ENCODE data around the gene ATRIP. TPM values are rescaled to one million over a fixed set of nuclear protein-coding genes. Genes with fewer than 3 reads are reported as not detected.

The ATRIP gene
- total and polyA plus RNA-seq, 2 of the 8 experiments (the other 6 are each of a cell fraction or from before 2014, with no cell fraction given) = 18.5 to 20.2 TPM

DNA sequence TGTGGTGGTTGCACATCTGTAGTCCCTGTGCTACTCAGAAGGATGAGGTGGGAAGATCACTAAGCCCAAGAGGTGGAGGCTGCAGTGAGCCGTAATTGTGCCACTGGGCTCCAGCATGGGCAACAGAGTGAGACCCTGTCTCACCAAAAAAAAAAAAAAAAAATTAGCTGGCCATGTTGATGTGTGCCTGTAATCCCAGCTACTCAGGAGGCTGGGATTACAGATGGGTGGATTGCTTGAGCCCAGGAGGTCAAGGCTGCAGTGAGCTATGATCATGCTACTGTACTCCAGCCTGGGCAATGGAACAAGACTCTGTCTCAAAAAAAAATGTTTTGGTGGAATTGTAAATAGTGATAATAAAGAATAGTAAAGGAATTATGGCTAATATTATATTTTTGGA lies 9.9 kb downstream of the ATRIP start:
- no peak overlapping the region for H4K8ac ChIP-seq (ENCODE audit: extremely low read depth, insufficient read depth, low read length)
- no peak for FAIRE-seq
- no peak overlapping the region for H2BK120ac ChIP-seq (replicated peaks; ENCODE audit: low read depth, low read length)
- H4K5ac ChIP-seq (ENCODE audit: insufficient read length, low read depth, low read length) = no peak overlapping the region
- no peak overlapping the region for H2BK20ac ChIP-seq (ENCODE audit: low read length)
- H3K4me3 ChIP-seq (ENCODE audit: extremely low read depth in 1 of 4, insufficient read depth in 2 of 4, low read depth in 3 of 4, low read length in 4 of 4) = no peak overlapping the region
- no peaks in the 10 kb centered on the region for H3K27me3 ChIP-seq (replicated peaks in 1 of 4; ENCODE audit: control insufficient read depth in 3 of 4, extremely low read depth in 1 of 4, insufficient read depth in 3 of 4, low read length in 3 of 4)
- H3K14ac ChIP-seq (ENCODE audit: insufficient read length) = no peak overlapping the region
- no peak overlapping the region for H3K4me2 ChIP-seq (ENCODE audit: insufficient read depth in 1 of 2, low read depth in 2 of 2, low read length in 2 of 2)
- no peak overlapping the region for H3K18ac ChIP-seq (ENCODE audit: extremely low read depth, low read length)
- H3K79me1 ChIP-seq (ENCODE audit: low read depth, low read length) = no peaks in the 10 kb centered on the region
- H4K91ac ChIP-seq (replicated peaks; ENCODE audit: insufficient read length, low read length) = no peak overlapping the region
- H3K79me2 ChIP-seq (ENCODE audit: control insufficient read depth in 1 of 2, insufficient read depth in 2 of 2, low read length in 2 of 2) = no peaks in the 10 kb centered on the region
- no peak overlapping the region for H3K56ac ChIP-seq (replicated peaks; ENCODE audit: insufficient read length, low read depth, low read length)
- H3K9me3 ChIP-seq (ENCODE audit: insufficient read depth in 2 of 2, low read depth in 1 of 2, low read length in 1 of 2) = no peaks in the 10 kb centered on the region
- no peak overlapping the region for H2BK5ac ChIP-seq (ENCODE audit: low read depth, low read length)
- ChIA-PET CTCF (ENCODE audit: partially characterized antibody) (interaction anchor here (0.7 to 3.3 kb wide), 5 partner anchors 20 to 1036 kb away, joined by 3 to 11 read pairs (median 7); no protein-coding TSS in a partner anchor), POLR2A (ENCODE audit: partially characterized antibody) (interaction anchor here (1.0 to 5.5 kb wide), 4 partner anchors 10 to 192 kb away, joined by 3 to 37 read pairs (median 4); partner anchors contain the start of gene ATRIP)
- H3K23ac ChIP-seq (ENCODE audit: insufficient read length) = no peak overlapping the region
- WGBS, 2 experiments (ENCODE audit: extremely low coverage in 1 of 2, insufficient coverage in 1 of 2, insufficient read length in 1 of 2, insufficient replicate concordance in 2 of 2, low coverage in 1 of 2, low lambda C conversion rate in 2 of 2, missing lambda C conversion rate in 1 of 2) = 100% methylated on average over 1 of the region's 1 CpG; no CpG with 5 or more reads in 1 of the 2 experiments
- H3K36me3 ChIP-seq (ENCODE audit: control insufficient read depth in 2 of 4, insufficient read depth in 4 of 4, low read length in 3 of 4) = peaks cover 26 to 76% (median 59%) of the 10 kb centered on the region in 4 experiments
- DNase-seq (ENCODE audit: low read depth in 1 of 2, low spot score in 2 of 2) = no peak
- no peak overlapping the region for H2BK15ac ChIP-seq (ENCODE audit: low read length)
- no peak overlapping the region for H2BK12ac ChIP-seq (ENCODE audit: low read depth, low read length)
- no peak overlapping the region for H2AFZ ChIP-seq (ENCODE audit: low read length)
- H3K9ac ChIP-seq (replicated peaks in 1 of 4; ENCODE audit: extremely low read depth in 1 of 4, low read depth in 3 of 4, low read length in 3 of 4) = no peak overlapping the region
- no peaks in the 10 kb centered on the region for H3K4me1 ChIP-seq (replicated peaks in 1 of 4; ENCODE audit: control insufficient read depth in 3 of 4, insufficient read depth in 4 of 4, low read length in 3 of 4)
- H3K23me2 ChIP-seq (ENCODE audit: low read depth, low read length) = no peaks in the 10 kb centered on the region
- H4K20me1 ChIP-seq (replicated peaks in 1 of 2; ENCODE audit: control insufficient read depth in 1 of 2, insufficient read depth in 2 of 2, low read length in 2 of 2) = no peaks in the 10 kb centered on the region
- TF ChIP-seq TAF7 (optimal IDR thresholded peaks at IDR 0.05; ENCODE audit: borderline replicate concordance, low read depth, low read length) (no peak), SRF (IDR thresholded peaks at IDR 0.05; ENCODE audit: low read depth, low read length) (no peak), BCL11A (IDR thresholded peaks at IDR 0.05; ENCODE audit: low read depth in 2 of 2, low read length in 2 of 2) (no peak), TAF1 (IDR thresholded peaks at IDR 0.05; ENCODE audit: low read depth, low read length) (no peak), TCF12 (IDR thresholded peaks at IDR 0.05; ENCODE audit: low read depth, low read length) (no peak)
- H2AK5ac ChIP-seq (ENCODE audit: low read depth, low read length) = no peak overlapping the region
- no peak overlapping the region for H3K4ac ChIP-seq (replicated peaks; ENCODE audit: insufficient read length, low read depth, low read length)
- no peak overlapping the region for H3K27ac ChIP-seq (ENCODE audit: low read depth, low read length)

Data from H1 (cell line).